ENCODE measurements around the gene DPH5. TPM values are rescaled to one million over a fixed set of nuclear protein-coding genes. Genes with fewer than 3 reads are reported as not detected.

Gene DPH5
- total RNA-seq, 6 experiments from 2014 or later = 10.9 to 21.4 (median 16.8) TPM

DNA sequence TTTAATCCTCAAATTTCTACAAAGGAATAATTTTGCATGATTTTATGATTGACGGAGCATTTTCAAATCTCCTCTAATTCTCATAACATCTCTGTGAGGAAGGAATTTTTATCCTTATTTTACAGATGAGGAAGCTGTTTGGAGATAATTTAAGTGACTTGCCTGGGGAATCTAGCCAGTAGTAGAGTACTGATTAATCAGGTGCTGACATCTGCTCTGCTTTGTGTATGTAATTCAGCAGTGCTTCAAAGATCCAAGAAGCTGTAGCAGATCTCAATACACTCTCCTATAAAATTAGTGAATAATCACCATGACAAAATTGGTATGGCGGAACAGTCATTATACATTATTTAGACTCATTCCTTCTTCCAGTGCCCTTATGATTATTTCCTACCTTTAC is 46.0 kb downstream of the DPH5 start:
- TF ChIP-seq POLR2A (IDR thresholded peaks at IDR 0.05) (no peak), CTCF (IDR thresholded peaks at IDR 0.05) (no peak)
- DNase-seq = no peak
- 100% methylated on average over 2 of the region's 2 CpGs for WGBS (ENCODE audit: insufficient coverage, low coverage, low lambda C conversion rate, missing lambda C conversion rate)
- ATAC-seq = no peak
- Histone ChIP-seq H3K36me3 (peaks cover 0 to 11% (median 0%) of the 10 kb centered on the region in 4 donors), H3K27me3 (no peaks in the 10 kb centered on the region), H3K9me3 (no peaks in the 10 kb centered on the region), H3K4me3 (no peak overlapping the region), H3K27ac (no peak overlapping the region), H3K4me1 (no peaks in the 10 kb centered on the region)
- intact Hi-C loops (cut with DNase I) = no loop called here

- ATAC-seq (no peak), DNase-seq (no peak)
- WGBS (ENCODE audit: insufficient coverage, low coverage, low lambda C conversion rate, missing lambda C conversion rate) = 78% methylated on average over 1 of the region's 1 CpG
- TF ChIP-seq POLR2A (IDR thresholded peaks at IDR 0.05) (no peak), CTCF (IDR thresholded peaks at IDR 0.05) (no peak)
- H3K4me1 ChIP-seq = no peaks in the 10 kb centered on the region
- H3K9me3 ChIP-seq = no peaks in the 10 kb centered on the region
- peaks cover 0 to 12% (median 0%) of the 10 kb centered on the region in 4 donors for H3K36me3 ChIP-seq
- no peaks in the 10 kb centered on the region for H3K27me3 ChIP-seq
- H3K27ac ChIP-seq = no peak overlapping the region
- no peak overlapping the region for H3K4me3 ChIP-seq
- intact Hi-C loops (cut with DNase I) = no loop called here
Observed at GRCh38 chr1:100976936-100977335, 48.6 kb downstream of the DPH5 start.

- DNase-seq = no peak
- Histone ChIP-seq H3K36me3 (peaks cover 0 to 12% (median 0%) of the 10 kb centered on the region in 4 donors), H3K4me1 (no peaks in the 10 kb centered on the region), H3K4me3 (no peak overlapping the region), H3K27ac (no peak overlapping the region), H3K9me3 (no peaks in the 10 kb centered on the region), H3K27me3 (no peaks in the 10 kb centered on the region)
- ATAC-seq = no peak
- 76% methylated on average over 1 of the region's 1 CpG for WGBS (ENCODE audit: insufficient coverage, low coverage, low lambda C conversion rate, missing lambda C conversion rate)
- TF ChIP-seq POLR2A (IDR thresholded peaks at IDR 0.05) = no peak
- TF ChIP-seq CTCF (IDR thresholded peaks at IDR 0.05) = no peak
- intact Hi-C loops (cut with DNase I) = no loop called here
Observed at GRCh38 chr1:100972185-100972584, 53.4 kb downstream of the DPH5 start.

GRCh38 chr1:100971021-100971420 is 54.6 kb downstream of the DPH5 start:
- ATAC-seq = no peak
- intact Hi-C loops (cut with DNase I) = no loop called here
- Histone ChIP-seq H3K4me1 (no peaks in the 10 kb centered on the region), H3K4me3 (no peak overlapping the region), H3K36me3 (peaks cover 0 to 20% (median 2%) of the 10 kb centered on the region in 4 donors), H3K9me3 (no peaks in the 10 kb centered on the region), H3K27ac (no peak overlapping the region), H3K27me3 (no peaks in the 10 kb centered on the region)
- DNase-seq = no peak
- TF ChIP-seq POLR2A (IDR thresholded peaks at IDR 0.05) (no peak), CTCF (IDR thresholded peaks at IDR 0.05) (no peak)
- 100% methylated on average over 1 of the region's 1 CpG for WGBS (ENCODE audit: insufficient coverage, low coverage, low lambda C conversion rate, missing lambda C conversion rate)

DNA sequence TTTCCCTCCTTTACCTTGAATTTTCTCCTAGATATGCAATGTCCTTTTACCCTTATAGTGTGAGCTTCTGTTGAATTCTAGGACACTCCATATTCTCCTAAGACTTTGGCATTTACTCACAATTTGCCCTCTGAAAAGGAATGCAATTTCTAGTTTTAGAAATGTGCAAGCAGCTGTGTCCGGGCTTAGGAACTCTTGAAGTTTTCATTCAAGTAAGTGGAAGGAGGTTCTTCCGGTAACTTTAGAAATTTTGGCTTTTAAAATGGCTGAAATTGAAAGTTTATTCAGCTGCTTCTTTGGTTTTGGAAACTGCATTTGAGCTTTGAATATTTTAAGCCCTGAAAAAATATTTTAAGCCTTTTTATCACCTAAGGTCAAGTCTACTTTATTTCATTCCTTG is 56.3 kb downstream of the DPH5 start:
- H3K9me3 ChIP-seq = no peaks in the 10 kb centered on the region
- H3K27ac ChIP-seq = no peak overlapping the region
- intact Hi-C loops (cut with DNase I) = no loop called here
- peaks cover 0 to 19% (median 5%) of the 10 kb centered on the region in 4 donors for H3K36me3 ChIP-seq
- no peak for TF ChIP-seq CTCF (IDR thresholded peaks at IDR 0.05)
- TF ChIP-seq POLR2A (IDR thresholded peaks at IDR 0.05) = no peak
- DNase-seq = no peak
- no peaks in the 10 kb centered on the region for H3K27me3 ChIP-seq
- no peaks in the 10 kb centered on the region for H3K4me1 ChIP-seq
- no peak for ATAC-seq
- no peak overlapping the region for H3K4me3 ChIP-seq
- WGBS (ENCODE audit: insufficient coverage, low coverage, low lambda C conversion rate, missing lambda C conversion rate) = 94% methylated on average over 2 of the region's 2 CpGs

Data from right lobe of liver (tissue), 6 donors.